H9 (cell line): ENCODE data around the gene SLC16A6. TPM values are rescaled to one million over a fixed set of nuclear protein-coding genes. Genes with fewer than 3 reads are reported as not detected.

Experiments used
- DNase-seq: peaks from one replicate; pipeline ENCODE4 v3.0.0-alpha.2; 2017
- H2AFZ ChIP-seq: one replicate; pipeline ENCODE4 v1.6.1; 2013; ENCODE audit warnings: mild to moderate bottlenecking, low read length, control low read depth, moderate library complexity
- H2AK5ac ChIP-seq: 2 replicates; pipeline ENCODE4 v1.6.1; 2013; ENCODE audit warnings: low read length, control low read depth, mixed read lengths; ENCODE audit not compliant: insufficient read length
- H2BK120ac ChIP-seq: one replicate; pipeline ENCODE4 v1.6.1; 2013; ENCODE audit warnings: low read depth, mild to moderate bottlenecking, low read length, control low read depth, inconsistent platforms; ENCODE audit not compliant: poor library complexity, severe bottlenecking
- H2BK12ac ChIP-seq: 2 replicates; pipeline ENCODE4 v1.6.1; 2013; ENCODE audit warnings: low read length, control low read depth, mixed read lengths, low read depth; ENCODE audit not compliant: insufficient read length
- H2BK15ac ChIP-seq: 2 replicates; pipeline ENCODE4 v1.6.1; 2013; ENCODE audit warnings: low read depth, low read length, control low read depth
- H2BK20ac ChIP-seq: one replicate; pipeline ENCODE4 v1.6.1; 2013; ENCODE audit warnings: low read depth, mild to moderate bottlenecking, low read length, control low read depth, inconsistent platforms; ENCODE audit not compliant: poor library complexity, severe bottlenecking
- H2BK5ac ChIP-seq: 2 replicates; pipeline ENCODE4 v1.6.1; 2013; ENCODE audit warnings: low read length, control low read depth, mixed read lengths; ENCODE audit not compliant: insufficient read length
- H3K14ac ChIP-seq: 2 replicates; pipeline ENCODE4 v1.6.1; 2013; ENCODE audit warnings: low read length, control low read depth; ENCODE audit not compliant: insufficient read depth
- H3K18ac ChIP-seq: 2 replicates; pipeline ENCODE4 v1.6.1; 2013; ENCODE audit warnings: low read depth, mild to moderate bottlenecking, mixed read lengths, low read length, control low read depth; ENCODE audit not compliant: insufficient read length
- H3K23ac ChIP-seq: 2 replicates; pipeline ENCODE4 v1.6.1; 2013; ENCODE audit warnings: low read length, control low read depth, mixed read lengths, low read depth; ENCODE audit not compliant: insufficient read length
- H3K23me2 ChIP-seq: 2 replicates; pipeline ENCODE4 v1.6.1; 2013; ENCODE audit warnings: low read depth, mild to moderate bottlenecking, mixed read lengths, low read length, control low read depth; ENCODE audit not compliant: insufficient read length, poor library complexity, severe bottlenecking
- H3K27ac ChIP-seq: 2 replicates; pipeline ENCODE4 v1.5.1; 2013; ENCODE audit warnings: low read length, control low read depth, mixed read lengths, low read depth; ENCODE audit not compliant: insufficient read length
- H3K27me3 ChIP-seq: 2 replicates; pipeline ENCODE4 v1.6.1; 2013; ENCODE audit warnings: low read length, control low read depth, inconsistent platforms; ENCODE audit not compliant: insufficient read depth
- H3K4ac ChIP-seq: 2 replicates; pipeline ENCODE4 v1.6.1; 2013; ENCODE audit warnings: low read depth, mild to moderate bottlenecking, control low read depth, inconsistent platforms, low read length, moderate library complexity
- H3K4me1 ChIP-seq: 2 replicates; pipeline ENCODE4 v1.6.1; 2013; ENCODE audit warnings: low read length, control low read depth, inconsistent platforms; ENCODE audit not compliant: insufficient read depth
- H3K4me2 ChIP-seq: 2 replicates; pipeline ENCODE4 v1.6.1; 2013; ENCODE audit warnings: low read length, control low read depth, mixed read lengths; ENCODE audit not compliant: insufficient read length, insufficient read depth
- H3K56ac ChIP-seq: 2 replicates; pipeline ENCODE4 v1.6.1; 2013; ENCODE audit warnings: low read depth, mild to moderate bottlenecking, mixed read lengths, low read length, control low read depth; ENCODE audit not compliant: insufficient read length
- H3K79me1 ChIP-seq: 2 replicates; pipeline ENCODE4 v1.6.1; 2013; ENCODE audit warnings: low read depth, mild to moderate bottlenecking, moderate library complexity, low read length, control low read depth, inconsistent platforms; ENCODE audit not compliant: insufficient read depth, poor library complexity, severe bottlenecking
- H3K79me2 ChIP-seq: 2 replicates; pipeline ENCODE4 v1.6.1; 2013; ENCODE audit warnings: low read length, control low read depth, inconsistent platforms; ENCODE audit not compliant: insufficient read depth
- H3K9ac ChIP-seq: 2 replicates; pipeline ENCODE4 v1.6.1; 2013; ENCODE audit warnings: low read length, control low read depth, mixed read lengths; ENCODE audit not compliant: insufficient read length; ENCODE audit errors: extremely low read depth
- H3K9me3 ChIP-seq: one replicate; pipeline ENCODE4 v1.6.1; 2013; ENCODE audit warnings: low read depth, low read length, inconsistent platforms; ENCODE audit not compliant: control insufficient read depth
- H3T11ph ChIP-seq: one replicate; pipeline ENCODE4 v1.6.1; 2013; ENCODE audit warnings: mild to moderate bottlenecking, low read length, control low read depth, inconsistent platforms
- H4K20me1 ChIP-seq: one replicate; pipeline ENCODE4 v1.6.1; 2013; ENCODE audit not compliant: control insufficient read depth, insufficient read length, insufficient read depth
- H4K5ac ChIP-seq: 2 replicates; pipeline ENCODE4 v1.6.1; 2013; ENCODE audit warnings: low read depth, mild to moderate bottlenecking, mixed read lengths, low read length, control low read depth; ENCODE audit not compliant: insufficient read length
- H4K8ac ChIP-seq: replicated peaks from 2 replicates; pipeline ENCODE4 v1.6.1; 2013; ENCODE audit warnings: low read length, control low read depth, mixed read lengths, low read depth; ENCODE audit not compliant: insufficient read length
- H4K91ac ChIP-seq: 2 replicates; pipeline ENCODE4 v1.6.1; 2013; ENCODE audit warnings: low read depth, mild to moderate bottlenecking, moderate library complexity, mixed read lengths, low read length, control low read depth; ENCODE audit not compliant: insufficient read length
- H3K27ac Mint-ChIP-seq, 3 experiments: 2 replicates in 2 of 3; 3 replicates in 1 of 3; pipeline ENCODE4 v1.8.0; 2020 to 2021; ENCODE audit warnings: mixed read lengths in 3 of 3, mild to moderate bottlenecking in 1 of 3, moderate library complexity in 1 of 3
- H3K27me3 Mint-ChIP-seq: 2 replicates; pipeline ENCODE4 v1.8.0; 2021; ENCODE audit warnings: low read depth, mild to moderate bottlenecking, moderate library complexity, mixed read lengths
- H3K36me3 Mint-ChIP-seq, 3 experiments: 2 replicates in 2 of 3; 3 replicates in 1 of 3; pipeline ENCODE4 v1.8.0; 2020 to 2021; ENCODE audit warnings: low read depth in 3 of 3, mixed read lengths in 3 of 3; ENCODE audit not compliant: insufficient read depth in 1 of 3
- H3K4me1 Mint-ChIP-seq, 2 experiments: 2 replicates each; pipeline ENCODE4 v1.8.0; 2020; ENCODE audit warnings: mixed read lengths in 2 of 2
- H3K4me3 Mint-ChIP-seq, 2 experiments: 2 replicates in 1 of 2; 3 replicates in 1 of 2; pipeline ENCODE4 v1.8.0; 2020 to 2021; ENCODE audit warnings: mild to moderate bottlenecking in 2 of 2, mixed read lengths in 2 of 2, moderate library complexity in 1 of 2
- H3K9me3 Mint-ChIP-seq, 2 experiments: 2 replicates in 1 of 2; 3 replicates in 1 of 2; pipeline ENCODE4 v1.8.0; 2020; ENCODE audit warnings: mild to moderate bottlenecking in 2 of 2, mixed read lengths in 2 of 2, moderate library complexity in 1 of 2
- WGBS: extraction: QIAGEN DNeasy Blood & Tissue Kit; methylation state at CpG from one replicate; pipeline ENCODE4 v1.1.7; 2013; ENCODE audit warnings: missing lambda C conversion rate, low lambda C conversion rate, mixed read lengths; ENCODE audit not compliant: insufficient read length; ENCODE audit errors: extremely low coverage; 5-methylcytosine and 5-hydroxymethylcytosine counted together
- total RNA-seq: library from RNA; stranded (reverse); gene quantifications from 2 replicates; pipeline ENCODE4 v1.2.1, GENCODE V29; 2021
- TF ChIP-seq, protein P1 (sequence below): fragments of 200-600 bp; sonication (generic); conservative IDR thresholded peaks from 3 replicates; pipeline ENCODE4 v1.8.0; 2021; ENCODE audit warnings: antibody characterized with exemption, mild to moderate bottlenecking

Gene SLC16A6
- total RNA-seq, 1 experiment from 2014 or later = 0.33 TPM

DNA sequence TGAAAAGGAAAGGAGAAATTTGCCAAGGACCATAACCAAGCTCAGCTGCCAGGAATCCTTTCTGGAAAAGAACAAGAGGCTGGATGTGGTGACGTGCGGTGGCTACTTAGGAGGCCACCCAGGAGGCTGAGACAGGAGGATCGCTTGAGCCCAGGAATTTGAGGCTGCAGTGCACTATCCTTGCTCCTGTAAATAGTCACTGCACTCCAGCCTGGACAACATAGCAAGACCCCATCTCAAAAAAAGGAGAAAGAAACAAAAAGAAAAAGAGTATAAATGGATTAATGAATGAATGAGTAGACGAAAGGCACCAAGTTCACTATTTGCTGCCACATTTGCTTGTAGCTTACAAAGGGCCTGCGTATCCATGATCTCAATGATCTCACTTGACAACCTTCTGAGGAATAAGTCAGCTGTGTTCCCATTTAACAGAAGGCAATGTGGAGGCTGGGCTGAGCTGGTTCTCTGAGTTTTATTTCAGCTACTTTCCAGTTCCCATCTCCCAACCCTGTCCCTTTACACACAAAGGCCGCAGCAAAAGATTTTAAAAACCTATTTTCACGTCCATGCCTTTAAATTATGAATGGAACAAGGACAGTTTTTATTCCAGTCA is 30.1 kb upstream of the SLC16A6 start:
- Histone ChIP-seq H2BK15ac (no peak overlapping the region), H4K5ac (no peak overlapping the region), H4K20me1 (no peaks in the 10 kb centered on the region), H3K14ac (no peak overlapping the region), H3T11ph (no peak overlapping the region), H3K56ac (no peak overlapping the region), H2BK5ac (no peak overlapping the region), H3K4me1 (no peaks in the 10 kb centered on the region), H3K9me3 (no peaks in the 10 kb centered on the region), H3K27ac (no peak overlapping the region), H3K79me2 (no peaks in the 10 kb centered on the region), H4K8ac (no peak overlapping the region), H2AK5ac (no peak overlapping the region), H3K4ac (no peak overlapping the region), H2AFZ (no peak overlapping the region), H3K27me3 (no peaks in the 10 kb centered on the region), H3K4me2 (no peak overlapping the region), H3K23me2 (no peaks in the 10 kb centered on the region), H2BK120ac (no peak overlapping the region), H2BK20ac (no peak overlapping the region), H4K91ac (no peak overlapping the region), H3K9ac (no peak overlapping the region), H3K18ac (no peak overlapping the region), H2BK12ac (no peak overlapping the region), H3K23ac (no peak overlapping the region), H3K79me1 (no peaks in the 10 kb centered on the region)
- TF ChIP-seq, protein P1, sequence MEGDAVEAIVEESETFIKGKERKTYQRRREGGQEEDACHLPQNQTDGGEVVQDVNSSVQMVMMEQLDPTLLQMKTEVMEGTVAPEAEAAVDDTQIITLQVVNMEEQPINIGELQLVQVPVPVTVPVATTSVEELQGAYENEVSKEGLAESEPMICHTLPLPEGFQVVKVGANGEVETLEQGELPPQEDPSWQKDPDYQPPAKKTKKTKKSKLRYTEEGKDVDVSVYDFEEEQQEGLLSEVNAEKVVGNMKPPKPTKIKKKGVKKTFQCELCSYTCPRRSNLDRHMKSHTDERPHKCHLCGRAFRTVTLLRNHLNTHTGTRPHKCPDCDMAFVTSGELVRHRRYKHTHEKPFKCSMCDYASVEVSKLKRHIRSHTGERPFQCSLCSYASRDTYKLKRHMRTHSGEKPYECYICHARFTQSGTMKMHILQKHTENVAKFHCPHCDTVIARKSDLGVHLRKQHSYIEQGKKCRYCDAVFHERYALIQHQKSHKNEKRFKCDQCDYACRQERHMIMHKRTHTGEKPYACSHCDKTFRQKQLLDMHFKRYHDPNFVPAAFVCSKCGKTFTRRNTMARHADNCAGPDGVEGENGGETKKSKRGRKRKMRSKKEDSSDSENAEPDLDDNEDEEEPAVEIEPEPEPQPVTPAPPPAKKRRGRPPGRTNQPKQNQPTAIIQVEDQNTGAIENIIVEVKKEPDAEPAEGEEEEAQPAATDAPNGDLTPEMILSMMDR = no peak
- Mint-ChIP-seq H3K27me3 (no peaks in the 10 kb centered on the region), H3K9me3 (peaks cover 0 to 2% of the 10 kb centered on the region in 2 experiments; a peak in 2 of 5 replicates), H3K4me1 (peaks cover 22 to 33% of the 10 kb centered on the region in 2 experiments), H3K36me3 (peaks cover 0 to 3% (median 0%) of the 10 kb centered on the region in 3 experiments; a peak in 2 of 7 replicates), H3K27ac (no peak overlapping the region), H3K4me3 (no peak overlapping the region)
- WGBS = no CpG with 5 or more reads among the region's 7 CpGs
- no peak for DNase-seq
